Measurements from ENCODE around the gene TMEM175. TPM values are rescaled to one million over a fixed set of nuclear protein-coding genes. Genes with fewer than 3 reads are reported as not detected.

Gene TMEM175
- total and polyA plus RNA-seq, 2 experiments from 2014 or later = 31.2 to 36.5 TPM

DNA sequence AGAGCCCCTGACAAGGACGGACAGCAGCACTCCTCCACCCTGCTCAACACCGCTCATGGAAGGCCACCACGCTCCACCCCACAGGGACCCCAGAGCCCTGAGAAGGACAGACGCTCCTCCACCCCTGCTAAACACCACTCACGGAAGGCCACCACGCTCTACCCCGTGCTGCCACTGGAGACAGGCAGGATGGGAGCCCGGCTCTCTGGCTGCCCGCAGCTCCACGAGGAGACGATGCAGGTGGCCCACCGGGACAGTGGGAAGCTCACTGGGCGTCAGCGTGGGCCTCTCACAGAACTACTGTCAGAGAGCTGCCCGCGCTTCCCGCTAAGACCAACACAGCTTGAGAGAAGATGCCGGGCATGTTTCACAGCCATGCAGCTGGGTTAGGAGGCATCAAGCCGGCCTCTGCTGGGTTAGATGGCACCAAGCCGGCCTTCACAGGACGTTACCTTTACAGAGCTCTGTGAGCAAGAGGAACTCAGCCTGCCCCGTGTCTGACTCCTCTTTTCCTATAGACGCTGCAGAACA is 21.0 kb upstream of the TMEM175 start:
- in situ Hi-C loops (cut with MboI) = no loop called here
- Histone ChIP-seq H3K4me2 (ENCODE audit: unreplicated experiment) (no peak overlapping the region), H3K36me3 (ENCODE audit: low read depth) (no peaks in the 10 kb centered on the region), H2AFZ (no peak overlapping the region), H3K79me2 (ENCODE audit: insufficient read depth) (peaks cover 84% of the 10 kb centered on the region), H3K9ac (no peak overlapping the region), H3K9me2 (ENCODE audit: insufficient read depth) (no peaks in the 10 kb centered on the region), H3K4me3 (no peak overlapping the region), H3K27me3 (replicated peaks; ENCODE audit: insufficient read depth) (no peaks in the 10 kb centered on the region), H3K27ac (no peak overlapping the region), H3F3A (ENCODE audit: insufficient read depth) (no peaks in the 10 kb centered on the region), H3K4me1 (ENCODE audit: insufficient read depth) (no peaks in the 10 kb centered on the region), H4K20me1 (ENCODE audit: insufficient read depth) (peaks cover 5% of the 10 kb centered on the region; the same call in 1 of the 2 replicates), H3K9me3 (ENCODE audit: low read depth) (no peaks in the 10 kb centered on the region)
- DNase-seq = no peak
- WGBS, 2 experiments (ENCODE audit: low coverage in 1 of 2, low lambda C conversion rate in 2 of 2, missing lambda C conversion rate in 2 of 2) = 98% methylated on average over 23 of the region's 23 CpGs
- no peak for TF ChIP-seq EZH2phosphoT487 (IDR thresholded peaks at IDR 0.05; ENCODE audit: insufficient read depth, low read depth)
- TF ChIP-seq EZH2 (IDR thresholded peaks at IDR 0.05; ENCODE audit: insufficient read depth, poor library complexity, severe bottlenecking) = no peak

GRCh38 chr4:911871-912490 is 20.3 kb upstream of the TMEM175 start:
- no peak for DNase-seq
- Histone ChIP-seq H3K27me3 (replicated peaks; ENCODE audit: insufficient read depth) (no peaks in the 10 kb centered on the region), H3K36me3 (ENCODE audit: low read depth) (no peaks in the 10 kb centered on the region), H2AFZ (no peak overlapping the region), H3K27ac (no peak overlapping the region), H4K20me1 (ENCODE audit: insufficient read depth) (peaks cover 5% of the 10 kb centered on the region; the same call in 1 of the 2 replicates), H3K9me2 (ENCODE audit: insufficient read depth) (no peaks in the 10 kb centered on the region), H3K9me3 (ENCODE audit: low read depth) (no peaks in the 10 kb centered on the region), H3K4me1 (ENCODE audit: insufficient read depth) (no peaks in the 10 kb centered on the region), H3K79me2 (ENCODE audit: insufficient read depth) (peaks cover 84% of the 10 kb centered on the region), H3K9ac (no peak overlapping the region), H3K4me3 (no peak overlapping the region), H3F3A (ENCODE audit: insufficient read depth) (no peaks in the 10 kb centered on the region), H3K4me2 (ENCODE audit: unreplicated experiment) (no peak overlapping the region)
- in situ Hi-C loops (cut with MboI) = no loop called here
- 88 to 92% methylated on average over 27 to 29 of the region's 29 CpGs for WGBS, 2 experiments (ENCODE audit: low coverage in 1 of 2, low lambda C conversion rate in 2 of 2, missing lambda C conversion rate in 2 of 2)
- TF ChIP-seq EZH2 (IDR thresholded peaks at IDR 0.05; ENCODE audit: insufficient read depth, poor library complexity, severe bottlenecking) (no peak), EZH2phosphoT487 (IDR thresholded peaks at IDR 0.05; ENCODE audit: insufficient read depth, low read depth) (no peak)

DNA sequence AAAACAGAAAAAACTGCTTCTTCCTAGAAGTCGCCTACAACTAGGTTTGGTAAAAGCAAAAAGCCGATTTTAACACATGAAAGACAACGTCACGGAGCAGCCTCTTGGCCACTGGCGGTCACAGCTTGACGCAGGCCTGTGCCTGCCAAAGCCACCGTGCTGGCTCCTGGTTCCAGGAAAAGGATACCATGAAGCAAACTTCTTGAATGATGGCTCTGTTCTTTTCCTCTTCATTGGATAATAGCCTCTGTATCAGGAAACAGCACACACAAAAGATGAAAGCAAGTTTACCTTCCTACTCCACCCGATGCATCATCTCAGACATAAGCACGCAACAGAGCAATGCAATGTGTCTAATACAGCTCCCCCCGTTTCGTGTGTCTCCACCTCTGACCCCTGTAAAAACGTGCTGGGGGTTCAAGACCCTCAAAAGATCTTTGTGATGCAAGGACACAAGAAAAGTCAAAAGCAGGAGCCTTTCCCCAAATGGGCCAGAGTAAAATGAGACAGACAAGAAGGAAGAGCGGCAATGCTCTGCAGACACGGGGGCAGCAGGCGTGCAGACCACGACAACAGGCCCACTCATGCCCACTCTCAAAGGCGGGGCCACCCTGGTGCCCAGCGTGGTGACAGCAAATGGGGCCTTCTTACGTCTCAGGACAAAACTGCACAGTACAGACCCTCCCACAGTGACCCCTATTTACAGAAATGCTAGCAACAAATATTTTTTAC is 19.5 kb upstream of the TMEM175 start:
- no peak overlapping the region for H3K4me2 ChIP-seq (ENCODE audit: unreplicated experiment)
- no peaks in the 10 kb centered on the region for H3K9me3 ChIP-seq (ENCODE audit: low read depth)
- in situ Hi-C loops (cut with MboI) = no loop called here
- H3K27me3 ChIP-seq (replicated peaks; ENCODE audit: insufficient read depth) = no peaks in the 10 kb centered on the region
- peaks cover 5% of the 10 kb centered on the region; the same call in 1 of the 2 replicates for H4K20me1 ChIP-seq (ENCODE audit: insufficient read depth)
- H3K9ac ChIP-seq = no peak overlapping the region
- peaks cover 84% of the 10 kb centered on the region for H3K79me2 ChIP-seq (ENCODE audit: insufficient read depth)
- no peak overlapping the region for H2AFZ ChIP-seq
- H3K4me1 ChIP-seq (ENCODE audit: insufficient read depth) = no peaks in the 10 kb centered on the region
- no peak overlapping the region for H3K27ac ChIP-seq
- no peaks in the 10 kb centered on the region for H3K9me2 ChIP-seq (ENCODE audit: insufficient read depth)
- H3K4me3 ChIP-seq = no peak overlapping the region
- no peak for TF ChIP-seq EZH2phosphoT487 (IDR thresholded peaks at IDR 0.05; ENCODE audit: insufficient read depth, low read depth)
- TF ChIP-seq EZH2 (IDR thresholded peaks at IDR 0.05; ENCODE audit: insufficient read depth, poor library complexity, severe bottlenecking) = no peak
- 84 to 86% methylated on average over 19 of the region's 19 CpGs for WGBS, 2 experiments (ENCODE audit: low coverage in 1 of 2, low lambda C conversion rate in 2 of 2, missing lambda C conversion rate in 2 of 2)
- H3K36me3 ChIP-seq (ENCODE audit: low read depth) = no peaks in the 10 kb centered on the region
- no peaks in the 10 kb centered on the region for H3F3A ChIP-seq (ENCODE audit: insufficient read depth)
- no peak for DNase-seq

DNA sequence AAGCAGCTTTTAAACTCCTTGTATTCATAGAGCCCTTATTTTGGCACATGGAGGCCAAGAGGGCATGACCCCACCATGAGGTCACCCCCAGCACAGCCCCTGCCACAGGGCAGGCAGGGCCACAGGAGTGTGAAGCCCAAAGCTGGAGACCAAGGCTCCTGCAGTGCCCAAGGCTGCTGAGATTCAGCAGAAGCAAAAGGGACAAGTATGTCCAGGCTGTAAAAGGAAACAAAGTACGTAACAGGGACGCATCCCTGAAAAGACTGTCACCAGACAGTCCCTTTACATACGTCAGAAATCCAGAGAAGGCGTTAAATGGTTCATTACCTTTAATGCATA is 19.0 kb upstream of the TMEM175 start:
- in situ Hi-C loops (cut with MboI) = no loop called here
- Histone ChIP-seq H3K4me1 (ENCODE audit: insufficient read depth) (no peaks in the 10 kb centered on the region), H3F3A (ENCODE audit: insufficient read depth) (no peaks in the 10 kb centered on the region), H3K9ac (no peak overlapping the region), H3K36me3 (ENCODE audit: low read depth) (no peaks in the 10 kb centered on the region), H3K4me2 (ENCODE audit: unreplicated experiment) (no peak overlapping the region), H3K27ac (no peak overlapping the region), H4K20me1 (ENCODE audit: insufficient read depth) (peaks cover 5% of the 10 kb centered on the region; the same call in 1 of the 2 replicates), H2AFZ (no peak overlapping the region), H3K79me2 (ENCODE audit: insufficient read depth) (peaks cover 86% of the 10 kb centered on the region), H3K9me2 (ENCODE audit: insufficient read depth) (no peaks in the 10 kb centered on the region), H3K27me3 (replicated peaks; ENCODE audit: insufficient read depth) (no peaks in the 10 kb centered on the region), H3K4me3 (no peak overlapping the region), H3K9me3 (ENCODE audit: low read depth) (no peaks in the 10 kb centered on the region)
- TF ChIP-seq EZH2 (IDR thresholded peaks at IDR 0.05; ENCODE audit: insufficient read depth, poor library complexity, severe bottlenecking) (no peak), EZH2phosphoT487 (IDR thresholded peaks at IDR 0.05; ENCODE audit: insufficient read depth, low read depth) (no peak)
- WGBS, 2 experiments (ENCODE audit: low coverage in 1 of 2, low lambda C conversion rate in 2 of 2, missing lambda C conversion rate in 2 of 2) = 96 to 100% methylated on average over 4 of the region's 4 CpGs
- DNase-seq = no peak

Data from GM23248 (cell line).